Cardiac ventricle fibroblast (primary cell): ENCODE measurements around the gene VPS13D. TPM values are rescaled to one million over a fixed set of nuclear protein-coding genes. Genes with fewer than 3 reads are reported as not detected.

Experiments
- total RNA-seq: library from RNA; depleted of rRNA; stranded (reverse); fragments of >200 nt; gene quantifications from 2 replicates; pipeline ENCODE4 v1.2.3, GENCODE V29; 2015

Gene VPS13D, protein sequence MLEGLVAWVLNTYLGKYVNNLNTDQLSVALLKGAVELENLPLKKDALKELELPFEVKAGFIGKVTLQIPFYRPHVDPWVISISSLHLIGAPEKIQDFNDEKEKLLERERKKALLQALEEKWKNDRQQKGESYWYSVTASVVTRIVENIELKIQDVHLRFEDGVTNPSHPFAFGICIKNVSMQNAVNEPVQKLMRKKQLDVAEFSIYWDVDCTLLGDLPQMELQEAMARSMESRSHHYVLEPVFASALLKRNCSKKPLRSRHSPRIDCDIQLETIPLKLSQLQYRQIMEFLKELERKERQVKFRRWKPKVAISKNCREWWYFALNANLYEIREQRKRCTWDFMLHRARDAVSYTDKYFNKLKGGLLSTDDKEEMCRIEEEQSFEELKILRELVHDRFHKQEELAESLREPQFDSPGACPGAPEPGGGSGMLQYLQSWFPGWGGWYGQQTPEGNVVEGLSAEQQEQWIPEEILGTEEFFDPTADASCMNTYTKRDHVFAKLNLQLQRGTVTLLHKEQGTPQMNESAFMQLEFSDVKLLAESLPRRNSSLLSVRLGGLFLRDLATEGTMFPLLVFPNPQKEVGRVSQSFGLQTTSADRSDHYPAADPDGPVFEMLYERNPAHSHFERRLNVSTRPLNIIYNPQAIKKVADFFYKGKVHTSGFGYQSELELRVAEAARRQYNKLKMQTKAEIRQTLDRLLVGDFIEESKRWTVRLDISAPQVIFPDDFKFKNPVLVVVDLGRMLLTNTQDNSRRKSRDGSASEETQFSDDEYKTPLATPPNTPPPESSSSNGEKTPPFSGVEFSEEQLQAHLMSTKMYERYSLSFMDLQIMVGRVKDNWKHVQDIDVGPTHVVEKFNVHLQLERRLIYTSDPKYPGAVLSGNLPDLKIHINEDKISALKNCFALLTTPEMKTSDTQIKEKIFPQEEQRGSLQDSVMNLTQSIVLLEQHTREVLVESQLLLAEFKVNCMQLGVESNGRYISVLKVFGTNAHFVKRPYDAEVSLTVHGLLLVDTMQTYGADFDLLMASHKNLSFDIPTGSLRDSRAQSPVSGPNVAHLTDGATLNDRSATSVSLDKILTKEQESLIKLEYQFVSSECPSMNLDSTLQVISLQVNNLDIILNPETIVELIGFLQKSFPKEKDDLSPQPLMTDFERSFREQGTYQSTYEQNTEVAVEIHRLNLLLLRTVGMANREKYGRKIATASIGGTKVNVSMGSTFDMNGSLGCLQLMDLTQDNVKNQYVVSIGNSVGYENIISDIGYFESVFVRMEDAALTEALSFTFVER (N-terminal part only)
- 17.5 and 20.0 TPM in 2 replicates for total RNA-seq

DNA sequence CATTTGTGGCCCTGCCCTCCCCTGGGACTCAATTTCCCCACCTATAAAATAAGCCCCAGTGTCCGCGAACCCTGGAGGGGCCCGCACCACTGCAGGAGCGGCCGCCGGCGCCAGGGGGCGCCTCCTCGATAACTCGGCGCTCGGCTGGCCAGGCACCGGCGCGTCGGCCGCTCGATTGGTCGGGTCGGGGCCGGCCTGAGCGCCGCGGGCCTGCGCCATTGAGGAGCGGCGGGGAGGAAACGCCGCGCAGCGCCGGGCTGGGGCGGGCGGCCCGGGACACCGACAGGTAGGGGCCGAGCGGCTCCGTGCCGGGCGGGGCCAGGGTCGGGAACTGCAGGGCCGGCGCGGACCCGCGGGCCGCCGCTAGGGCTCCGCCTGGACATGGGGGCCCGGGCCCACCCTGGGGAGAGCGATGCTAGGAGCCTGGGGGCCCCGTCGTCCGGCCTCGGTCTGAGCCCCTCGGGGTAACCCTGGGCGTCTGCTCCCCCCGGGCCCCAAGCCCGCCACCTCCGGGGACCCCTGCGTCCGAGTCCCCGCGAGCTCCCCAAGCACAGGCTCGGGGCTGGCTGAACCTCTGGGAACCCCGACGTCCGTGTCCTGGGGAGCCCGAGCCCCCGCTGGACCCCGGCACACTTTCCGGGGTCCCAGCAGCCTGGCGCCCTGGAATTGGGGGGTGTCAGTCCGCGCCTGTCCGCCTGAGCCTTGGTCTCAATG lies at the start of gene VPS13D:
Gene VPS13D (plus strand): TSS at position 196 of the 714 bp plus-strand sequence. CDS start 4,237 bp downstream, outside the sequence.

Other genes with a start within 250 kb of the VPS13D start
- gene MFN2, start 249.6 kb upstream of the VPS13D start, total RNA-seq, result 30.3 and 40.1 TPM in 2 replicates
- gene MIIP, start 210.5 kb upstream of the VPS13D start, total RNA-seq, result 15.8 and 21.6 TPM in 2 replicates
- 0.05 and 0.06 TPM in 2 replicates for gene TNFRSF8, start 166.7 kb upstream of the VPS13D start, total RNA-seq
- 10.8 and 11.5 TPM in 2 replicates for gene TNFRSF1B, start 63.0 kb upstream of the VPS13D start, total RNA-seq